Measurements from ENCODE around the gene MNX1. TPM values are rescaled to one million over a fixed set of nuclear protein-coding genes. Genes with fewer than 3 reads are reported as not detected.
A peak's percentile ranks its signal among the peaks of the same experiment; 100 is the strongest.

The MNX1 gene
- total and polyA plus RNA-seq, 9 of the 15 experiments (the other 6 are each of a cell fraction or from before 2014, with no cell fraction given) = 0.15 to 8.0 (median 1.4) TPM

GRCh38 chr7:156999958-157000726, 10.3 kb downstream of the MNX1 start:
- Histone ChIP-seq H3K4me3 (peak overlapping the region; percentile 42), H3K4me2 (ENCODE audit: insufficient read depth, low read length) (peak overlapping the region; percentile 80), H3K36me3 (ENCODE audit: control insufficient read depth, insufficient read depth, low read length) (no peaks in the 10 kb centered on the region), H3K9me1 (ENCODE audit: control insufficient read depth, insufficient read depth, low read length) (no peaks in the 10 kb centered on the region), H3K4me1 (replicated peaks in 1 of 2; ENCODE audit: control insufficient read depth in 2 of 2, insufficient read depth in 2 of 2, low read length in 2 of 2) (peaks cover 16 to 32% of the 10 kb centered on the region in 2 experiments), H2AFZ (ENCODE audit: low read depth, low read length) (peak overlapping the region; percentile 81), H3K27me3 (ENCODE audit: control insufficient read depth in 2 of 2, insufficient read depth in 2 of 2, low read length in 2 of 2) (peaks cover 0 to 4% of the 10 kb centered on the region in 2 experiments; a peak in 1 of 5 replicates), H3K79me2 (ENCODE audit: control insufficient read depth, insufficient read depth, low read length) (no peaks in the 10 kb centered on the region), H3K27ac (ENCODE audit: extremely low read depth, low read depth, low read length) (peak overlapping the region; percentile 12; the same call in 1 of the 3 replicates), H4K20me1 (replicated peaks; ENCODE audit: control insufficient read depth, insufficient read depth, low read length) (no peaks in the 10 kb centered on the region), H3K9me3 (replicated peaks; ENCODE audit: control insufficient read depth, insufficient read depth, low read depth, low read length) (no peaks in the 10 kb centered on the region), H3K9ac (ENCODE audit: insufficient read depth in 1 of 2, low read depth in 2 of 2, low read length in 2 of 2) (peak overlapping the region; percentile 43 to 79; a peak in 3 of 4 replicates)
- ATAC-seq (peak; percentile 75), DNase-seq (ENCODE audit: extremely low read depth in 1 of 4, low spot score in 3 of 4) (peak in 3 of 4 experiments; percentile 63 to 76 (median 74)), FAIRE-seq (no peak)
- BruUV-seq (replicated peaks) = no TSS peak
- intact Hi-C loops (cut with micrococcal nuclease) = no loop called here
- ChIA-PET CTCF (ENCODE audit: low intra/inter-chr PET ratio) (no interaction called here), POLR2A (interaction anchor here (1.0 to 2.5 kb wide), 5 partner anchors 9 to 14 kb away, joined by 3 to 10 read pairs (median 5); partner anchors contain the start of gene MNX1)
- in situ Hi-C loops (cut with MboI) = no loop called here
- 3% methylated on average over 34 of the region's 75 CpGs for WGBS (ENCODE audit: insufficient coverage, low coverage, missing lambda C conversion rate)
- peak; percentile 80; the same call in 1 of the 2 replicates for TF ChIP-seq ZBTB7A (IDR thresholded peaks at IDR 0.05; ENCODE audit: borderline replicate concordance, control insufficient read depth, low read depth, low read length)
- no peak for TF ChIP-seq ZNF232 (CRISPR knock-in tag; IDR thresholded peaks at IDR 0.05)
- no peak for TF ChIP-seq ZNF655 (CRISPR knock-in tag; IDR thresholded peaks at IDR 0.05)
- TF ChIP-seq PYGO2 (tag; IDR thresholded peaks at IDR 0.05) = no peak
- TF ChIP-seq ARID3B (CRISPR knock-in tag; IDR thresholded peaks at IDR 0.05; ENCODE audit: borderline replicate concordance) = no peak
- TF ChIP-seq ARID4B (CRISPR knock-in tag; IDR thresholded peaks at IDR 0.05) = 0 out of 2 replicates have a peak, but pooled peaks have one; percentile 13
- TF ChIP-seq ZFP36 (IDR thresholded peaks at IDR 0.05; ENCODE audit: low read depth, low read length, partially characterized antibody) = no peak
- TF ChIP-seq SMAD3 (CRISPR knock-in tag; conservative IDR thresholded peaks at IDR 0.05) = no peak
- TF ChIP-seq ZNF561 (CRISPR knock-in tag; conservative IDR thresholded peaks at IDR 0.05) = no peak
- no peak for TF ChIP-seq TGIF2 (CRISPR knock-in tag; IDR thresholded peaks at IDR 0.05)
- TF ChIP-seq EP400 (IDR thresholded peaks at IDR 0.05) = no peak
- TF ChIP-seq ILF3 (IDR thresholded peaks at IDR 0.05; ENCODE audit: borderline replicate concordance) = no peak
- TF ChIP-seq ZNF41 (CRISPR knock-in tag; conservative IDR thresholded peaks at IDR 0.05) = no peak
- no peak for TF ChIP-seq SP1 (CRISPR knock-in tag; IDR thresholded peaks at IDR 0.05)
